ENCODE measurements around the gene TAF11L7. TPM values are rescaled to one million over a fixed set of nuclear protein-coding genes. Genes with fewer than 3 reads are reported as not detected.

The TAF11L7 gene
- total and polyA plus RNA-seq, 2 of the 4 experiments (the other 2 are of a cell fraction): not detected

DNA sequence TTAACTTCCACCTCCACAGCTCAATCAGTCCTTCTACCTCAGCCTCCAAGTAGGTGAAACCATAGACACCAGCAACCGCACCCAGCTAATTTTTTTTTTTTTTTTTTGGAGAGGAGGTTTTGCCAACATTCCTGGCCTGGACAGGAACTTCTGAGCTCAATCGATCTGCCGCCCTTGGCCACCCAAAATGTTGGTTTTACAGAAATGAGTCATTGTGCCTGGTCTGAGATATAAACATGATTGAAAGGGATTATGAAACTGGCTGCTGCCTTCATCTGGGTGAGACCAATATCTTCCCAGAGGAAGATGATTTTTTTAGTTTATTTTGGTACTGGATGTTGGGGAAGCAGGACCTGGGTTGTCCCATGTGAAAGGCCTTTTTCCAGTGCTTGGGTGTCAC is 33.8 kb upstream of the TAF11L7 start:
- Histone ChIP-seq H3K9me1 (ENCODE audit: insufficient read depth, low read length) (no peaks in the 10 kb centered on the region), H3K56ac (ENCODE audit: extremely low read depth, insufficient read depth, low read length) (no peak overlapping the region), H2BK15ac (ENCODE audit: low read depth, low read length) (no peak overlapping the region), H3K18ac (ENCODE audit: low read depth, low read length) (no peak overlapping the region), H2BK20ac (ENCODE audit: low read depth, low read length) (no peak overlapping the region), H4K91ac (ENCODE audit: insufficient read depth, low read depth, low read length) (no peak overlapping the region), H3K4me1 (ENCODE audit: control insufficient read depth, insufficient read depth, low read length) (no peaks in the 10 kb centered on the region), H4K20me1 (ENCODE audit: insufficient read depth, low read length) (no peaks in the 10 kb centered on the region), H2BK120ac (ENCODE audit: low read depth, low read length) (no peak overlapping the region), H3K4ac (ENCODE audit: low read depth, low read length) (no peak overlapping the region), H2AK5ac (ENCODE audit: low read depth, low read length) (no peak overlapping the region), H3K79me1 (ENCODE audit: low read depth in 1 of 2, low read length in 2 of 2) (no peaks in the 10 kb centered on the region), H3K4me3 (ENCODE audit: insufficient read depth, low read depth, low read length) (no peak overlapping the region), H4K5ac (ENCODE audit: low read depth, low read length) (no peak overlapping the region), H2BK5ac (ENCODE audit: low read depth, low read length, poor library complexity, severe bottlenecking) (no peak overlapping the region), H3K14ac (replicated peaks; ENCODE audit: low read depth, low read length) (no peak overlapping the region), H2AFZ (replicated peaks; ENCODE audit: low read length, poor library complexity) (no peak overlapping the region), H2AK9ac (replicated peaks; ENCODE audit: low read depth, low read length, poor library complexity) (no peak overlapping the region), H3K9ac (ENCODE audit: low read depth, low read length) (no peak overlapping the region), H3K36me3 (ENCODE audit: control insufficient read depth, insufficient read depth, low read length) (no peaks in the 10 kb centered on the region), H4K8ac (ENCODE audit: low read depth in 2 of 2, low read length in 2 of 2) (no peak overlapping the region), H3K27me3 (ENCODE audit: control insufficient read depth, insufficient read depth, low read length) (no peaks in the 10 kb centered on the region), H3K4me2 (ENCODE audit: low read depth, low read length) (no peak overlapping the region), H3K9me3 (ENCODE audit: control insufficient read depth, insufficient read depth, low read length) (no peaks in the 10 kb centered on the region; the same call in 1 of the 2 replicates), H3K27ac (ENCODE audit: insufficient read depth, low read length) (no peak overlapping the region), H3K23ac (ENCODE audit: low read depth, low read length) (no peak overlapping the region)
- WGBS, 2 experiments (ENCODE audit: extremely low coverage in 2 of 2, insufficient read length in 1 of 2): no CpG with 5 or more reads among the region's 3 CpGs
- dilution Hi-C loops (cut with HindIII; ENCODE audit: low sequenced_read_pairs, unreplicated experiment) (no loop called here), intact Hi-C loops (cut with micrococcal nuclease) (no loop called here), in situ Hi-C loops (cut with MboI; ENCODE audit: low sequenced_read_pairs) (no loop called here)
- DNase-seq (no peak), ATAC-seq (ENCODE audit: low read depth) (no peak)
- CTCF ChIA-PET: no interaction called here
- POLR2A ChIA-PET (ENCODE audit: unreplicated experiment): no interaction called here
- TF ChIP-seq CHD1 (IDR thresholded peaks at IDR 0.05; ENCODE audit: low read depth, low read length) (no peak), RAD21 (IDR thresholded peaks at IDR 0.05; ENCODE audit: low read length) (no peak), NFE2L2 (IDR thresholded peaks at IDR 0.05; ENCODE audit: low read depth, low read length) (no peak), MAZ (IDR thresholded peaks at IDR 0.05; ENCODE audit: borderline replicate concordance, low read depth, low read length) (no peak), CEBPB (IDR thresholded peaks at IDR 0.05; ENCODE audit: low read depth, low read length) (no peak), RFX5 (IDR thresholded peaks at IDR 0.05; ENCODE audit: low read depth, low read length) (no peak), MXI1 (IDR thresholded peaks at IDR 0.05; ENCODE audit: borderline replicate concordance, low read depth, low read length) (no peak), RCOR1 (IDR thresholded peaks at IDR 0.05; ENCODE audit: insufficient replicate concordance, low read length) (no peak), SMC3 (IDR thresholded peaks at IDR 0.05; ENCODE audit: low read depth, low read length) (no peak), POLR2A (IDR thresholded peaks at IDR 0.05; ENCODE audit: low read depth, low read length) (no peak), FOS (IDR thresholded peaks at IDR 0.05; ENCODE audit: low read depth, low read length) (no peak), BHLHE40 (IDR thresholded peaks at IDR 0.05; ENCODE audit: low read depth, low read length) (no peak), MAFK (IDR thresholded peaks at IDR 0.05; ENCODE audit: low read depth, low read length) (no peak)
- TF ChIP-seq, protein P1, sequence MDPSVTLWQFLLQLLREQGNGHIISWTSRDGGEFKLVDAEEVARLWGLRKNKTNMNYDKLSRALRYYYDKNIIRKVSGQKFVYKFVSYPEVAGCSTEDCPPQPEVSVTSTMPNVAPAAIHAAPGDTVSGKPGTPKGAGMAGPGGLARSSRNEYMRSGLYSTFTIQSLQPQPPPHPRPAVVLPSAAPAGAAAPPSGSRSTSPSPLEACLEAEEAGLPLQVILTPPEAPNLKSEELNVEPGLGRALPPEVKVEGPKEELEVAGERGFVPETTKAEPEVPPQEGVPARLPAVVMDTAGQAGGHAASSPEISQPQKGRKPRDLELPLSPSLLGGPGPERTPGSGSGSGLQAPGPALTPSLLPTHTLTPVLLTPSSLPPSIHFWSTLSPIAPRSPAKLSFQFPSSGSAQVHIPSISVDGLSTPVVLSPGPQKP (IDR thresholded peaks at IDR 0.05; ENCODE audit: borderline replicate concordance, low read depth, low read length): no peak
- TF ChIP-seq, protein P2, sequence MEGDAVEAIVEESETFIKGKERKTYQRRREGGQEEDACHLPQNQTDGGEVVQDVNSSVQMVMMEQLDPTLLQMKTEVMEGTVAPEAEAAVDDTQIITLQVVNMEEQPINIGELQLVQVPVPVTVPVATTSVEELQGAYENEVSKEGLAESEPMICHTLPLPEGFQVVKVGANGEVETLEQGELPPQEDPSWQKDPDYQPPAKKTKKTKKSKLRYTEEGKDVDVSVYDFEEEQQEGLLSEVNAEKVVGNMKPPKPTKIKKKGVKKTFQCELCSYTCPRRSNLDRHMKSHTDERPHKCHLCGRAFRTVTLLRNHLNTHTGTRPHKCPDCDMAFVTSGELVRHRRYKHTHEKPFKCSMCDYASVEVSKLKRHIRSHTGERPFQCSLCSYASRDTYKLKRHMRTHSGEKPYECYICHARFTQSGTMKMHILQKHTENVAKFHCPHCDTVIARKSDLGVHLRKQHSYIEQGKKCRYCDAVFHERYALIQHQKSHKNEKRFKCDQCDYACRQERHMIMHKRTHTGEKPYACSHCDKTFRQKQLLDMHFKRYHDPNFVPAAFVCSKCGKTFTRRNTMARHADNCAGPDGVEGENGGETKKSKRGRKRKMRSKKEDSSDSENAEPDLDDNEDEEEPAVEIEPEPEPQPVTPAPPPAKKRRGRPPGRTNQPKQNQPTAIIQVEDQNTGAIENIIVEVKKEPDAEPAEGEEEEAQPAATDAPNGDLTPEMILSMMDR (conservative IDR thresholded peaks at IDR 0.05; ENCODE audit: low read depth, low read length): no peak
- TF ChIP-seq, protein P3, sequence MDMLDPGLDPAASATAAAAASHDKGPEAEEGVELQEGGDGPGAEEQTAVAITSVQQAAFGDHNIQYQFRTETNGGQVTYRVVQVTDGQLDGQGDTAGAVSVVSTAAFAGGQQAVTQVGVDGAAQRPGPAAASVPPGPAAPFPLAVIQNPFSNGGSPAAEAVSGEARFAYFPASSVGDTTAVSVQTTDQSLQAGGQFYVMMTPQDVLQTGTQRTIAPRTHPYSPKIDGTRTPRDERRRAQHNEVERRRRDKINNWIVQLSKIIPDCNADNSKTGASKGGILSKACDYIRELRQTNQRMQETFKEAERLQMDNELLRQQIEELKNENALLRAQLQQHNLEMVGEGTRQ (IDR thresholded peaks at IDR 0.05; ENCODE audit: low read depth, low read length): no peak
- no TSS peak for BruUV-seq (replicated peaks)
